HG02759 (cell line): Measurements from ENCODE around the gene MTIF2.
A peak's percentile ranks its signal among the peaks of the same experiment; 100 is the strongest.
"Not testable (repeated sequence)": the region's sequence is repeated elsewhere in the genome, so short reads cannot be mapped to it uniquely, and the experiment has no call there.

Source experiments
- ATAC-seq: cut with Tn5 transposase; IDR thresholded peaks from one replicate; pipeline ENCODE4 v1.9.1; 2021; ENCODE audit warnings: mild to moderate bottlenecking, moderate library complexity; ENCODE audit not compliant: unreplicated experiment

Gene MTIF2, protein sequence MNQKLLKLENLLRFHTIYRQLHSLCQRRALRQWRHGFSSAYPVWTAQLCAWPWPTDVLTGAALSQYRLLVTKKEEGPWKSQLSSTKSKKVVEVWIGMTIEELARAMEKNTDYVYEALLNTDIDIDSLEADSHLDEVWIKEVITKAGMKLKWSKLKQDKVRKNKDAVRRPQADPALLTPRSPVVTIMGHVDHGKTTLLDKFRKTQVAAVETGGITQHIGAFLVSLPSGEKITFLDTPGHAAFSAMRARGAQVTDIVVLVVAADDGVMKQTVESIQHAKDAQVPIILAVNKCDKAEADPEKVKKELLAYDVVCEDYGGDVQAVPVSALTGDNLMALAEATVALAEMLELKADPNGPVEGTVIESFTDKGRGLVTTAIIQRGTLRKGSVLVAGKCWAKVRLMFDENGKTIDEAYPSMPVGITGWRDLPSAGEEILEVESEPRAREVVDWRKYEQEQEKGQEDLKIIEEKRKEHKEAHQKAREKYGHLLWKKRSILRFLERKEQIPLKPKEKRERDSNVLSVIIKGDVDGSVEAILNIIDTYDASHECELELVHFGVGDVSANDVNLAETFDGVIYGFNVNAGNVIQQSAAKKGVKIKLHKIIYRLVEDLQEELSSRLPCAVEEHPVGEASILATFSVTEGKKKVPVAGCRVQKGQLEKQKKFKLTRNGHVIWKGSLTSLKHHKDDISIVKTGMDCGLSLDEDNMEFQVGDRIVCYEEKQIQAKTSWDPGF

DNA sequence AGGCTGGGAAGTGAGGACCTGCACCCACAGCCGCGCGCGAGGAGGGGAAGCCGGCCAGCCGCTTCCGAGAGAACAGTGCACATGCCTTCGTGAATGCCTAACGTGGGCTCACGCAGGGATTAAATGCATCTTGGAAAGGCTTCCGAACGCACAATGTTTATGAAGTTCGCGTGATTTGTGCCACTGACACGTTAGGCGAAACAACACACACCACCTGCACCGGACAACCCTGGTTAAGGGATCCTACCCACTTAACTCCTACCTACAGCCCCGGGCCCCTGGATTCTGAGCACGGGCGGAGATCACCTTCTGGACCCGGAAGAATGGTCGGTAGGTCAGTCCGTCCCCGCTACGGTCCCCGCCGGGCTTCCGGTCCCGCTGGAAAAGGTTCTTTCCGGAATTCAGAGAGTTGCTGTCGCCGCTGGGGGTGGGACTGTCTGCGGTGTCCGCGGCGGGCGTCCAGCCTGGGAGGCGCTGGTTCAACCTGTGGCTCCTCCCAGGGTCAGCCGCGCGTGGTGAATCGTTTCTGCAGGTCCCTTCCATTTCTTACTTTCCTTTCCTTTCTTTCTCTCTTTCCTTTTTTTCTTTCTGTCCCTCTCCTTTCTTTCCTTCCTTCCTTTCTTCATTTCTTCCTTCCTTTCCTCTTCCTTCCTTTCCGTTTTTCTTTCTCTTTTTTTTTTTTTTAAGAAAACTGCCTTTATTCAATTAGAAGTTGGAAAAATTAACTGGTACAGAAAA, at the start of gene MTIF2:
Gene MTIF2 (minus strand): TSS at position 325 of the 738 bp plus-strand sequence. CDS start 5,373 bp downstream, outside the sequence.
- peak; percentile 97 for ATAC-seq

DNA sequence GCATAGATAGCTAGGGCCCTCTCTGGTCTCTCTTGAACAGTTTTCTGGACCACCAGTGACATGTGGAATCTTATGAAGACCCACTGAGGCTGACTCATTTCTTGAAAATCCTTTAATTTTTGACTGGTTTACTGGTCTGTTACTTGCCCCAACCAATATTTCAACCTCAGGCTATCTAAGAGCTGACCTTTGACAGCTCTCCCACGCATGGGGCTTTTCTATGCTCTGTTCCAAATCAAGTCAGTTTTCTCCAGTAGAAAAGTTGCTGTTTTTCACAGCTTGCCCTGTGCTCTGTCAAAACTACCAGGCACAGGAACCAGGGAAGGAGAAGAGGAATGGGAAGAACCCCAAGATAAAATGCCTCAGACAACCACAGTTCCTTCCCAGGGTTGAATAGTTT, 46.0 kb upstream of the MTIF2 start:
- peak; percentile 34 for ATAC-seq

DNA sequence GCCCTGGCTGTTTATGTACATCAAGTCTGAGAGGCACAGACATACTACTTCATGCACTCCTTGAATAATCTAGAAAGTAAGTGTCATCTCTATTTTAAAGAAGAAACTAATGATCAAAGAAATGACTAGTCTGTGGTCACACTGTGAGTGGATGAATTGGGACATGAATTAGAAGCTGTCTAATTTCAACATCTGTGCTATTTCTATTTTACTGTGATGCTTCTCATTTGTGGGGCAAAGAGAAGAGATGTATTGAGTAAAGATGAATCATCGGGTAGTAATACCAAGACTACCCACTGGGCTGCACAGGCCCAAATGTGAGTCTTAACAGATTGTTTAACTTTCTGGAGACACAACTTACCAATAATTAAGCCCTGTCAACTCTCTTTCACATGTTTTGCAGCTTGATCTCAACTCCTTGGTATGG, 42.4 kb upstream of the MTIF2 start:
- peak; percentile 93 for ATAC-seq

DNA sequence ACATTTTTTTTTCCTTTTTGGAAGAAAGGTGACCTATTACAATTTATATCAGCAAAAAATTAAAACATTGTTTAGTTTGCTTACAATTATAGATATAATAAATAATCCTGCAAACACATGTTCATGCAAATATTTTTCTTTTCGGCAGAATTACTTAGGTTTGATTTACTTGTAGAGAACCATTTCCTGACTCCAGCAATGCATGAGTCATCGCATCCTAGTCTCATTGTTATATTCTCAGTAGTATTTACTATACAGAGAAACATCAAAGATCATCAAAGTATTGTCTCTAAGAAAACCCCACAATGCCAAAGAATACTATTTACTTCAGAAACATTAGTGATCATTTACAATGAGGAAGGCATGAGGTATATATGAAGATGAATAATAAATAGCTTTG, 40.4 kb upstream of the MTIF2 start:
- no peak for ATAC-seq

DNA sequence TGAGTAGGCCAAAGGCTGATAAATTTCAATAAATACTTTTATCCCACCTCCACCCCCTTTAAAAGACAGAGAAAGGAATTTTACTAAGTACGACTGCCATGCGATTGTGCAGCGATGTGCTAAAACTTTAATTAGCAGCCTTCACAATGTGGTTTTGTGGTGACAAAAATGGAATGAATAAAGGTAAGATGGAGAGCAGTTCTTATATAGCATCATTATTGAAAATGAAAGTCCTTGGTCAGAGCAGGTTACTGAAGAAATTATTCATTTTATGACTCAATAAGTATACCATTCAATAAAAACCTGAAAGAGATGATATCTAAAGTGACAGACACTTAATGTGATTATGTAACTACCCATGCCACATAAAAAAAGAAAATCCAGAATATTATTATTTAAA, 33.2 kb upstream of the MTIF2 start:
- peak; percentile 84 for ATAC-seq

DNA sequence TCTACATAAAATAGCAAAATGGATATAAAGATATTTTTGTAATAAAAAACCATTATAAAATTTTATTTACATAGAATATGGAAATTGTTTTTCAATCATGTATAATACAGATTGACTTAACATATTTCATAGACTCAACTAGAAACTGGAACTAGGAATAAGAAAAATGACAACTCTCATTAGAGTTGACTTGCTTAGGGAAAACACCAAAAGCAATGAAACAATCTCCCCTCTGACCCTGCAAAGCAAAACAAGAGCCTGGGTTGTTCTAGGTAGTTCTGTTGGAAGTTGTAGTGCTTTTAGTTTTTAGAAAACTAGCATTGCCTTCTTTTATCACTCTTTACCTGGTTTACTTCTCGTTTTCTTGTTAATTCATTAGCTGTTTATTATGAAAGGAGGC, 32.2 kb upstream of the MTIF2 start:
- peak; percentile 32 for ATAC-seq

DNA sequence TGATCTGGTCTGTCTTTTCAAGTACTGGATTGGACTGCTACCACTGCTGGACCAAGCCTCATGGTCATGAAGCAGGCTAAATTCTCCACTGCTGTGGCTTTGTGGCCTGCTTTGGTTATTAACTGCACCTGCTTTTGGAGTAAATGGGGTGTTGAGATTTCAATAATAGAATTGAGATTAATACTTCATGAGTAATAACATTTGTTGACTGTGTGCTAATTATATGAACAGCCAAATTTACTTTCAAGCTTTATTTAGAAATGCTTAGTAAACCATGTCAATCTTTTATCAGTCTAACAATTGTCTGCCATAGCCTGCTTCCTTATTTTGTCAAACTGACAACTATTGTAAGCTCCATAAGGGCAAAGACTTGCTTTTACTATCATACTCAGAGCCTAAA, 27.4 kb upstream of the MTIF2 start:
- ATAC-seq = peak; percentile 73

DNA sequence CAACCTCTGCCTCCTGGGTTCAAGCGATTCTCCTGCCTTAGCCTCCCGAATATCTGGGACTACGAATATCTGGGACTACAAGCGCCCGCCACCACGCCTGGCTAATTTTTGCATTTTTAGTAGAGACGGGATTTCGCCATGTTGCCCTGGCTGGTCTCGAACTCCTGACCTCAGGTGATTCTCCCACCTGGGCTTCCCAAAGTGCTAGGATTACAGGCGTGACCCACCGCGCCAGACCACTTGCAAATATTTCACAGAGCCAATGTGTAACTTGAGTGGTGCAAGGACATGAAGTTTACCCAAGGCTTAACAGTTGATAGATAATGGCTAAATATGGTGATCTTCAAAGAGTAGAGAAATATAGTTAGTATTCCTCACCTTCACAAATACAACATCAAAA, 14.1 kb upstream of the MTIF2 start:
- no peak for ATAC-seq

DNA sequence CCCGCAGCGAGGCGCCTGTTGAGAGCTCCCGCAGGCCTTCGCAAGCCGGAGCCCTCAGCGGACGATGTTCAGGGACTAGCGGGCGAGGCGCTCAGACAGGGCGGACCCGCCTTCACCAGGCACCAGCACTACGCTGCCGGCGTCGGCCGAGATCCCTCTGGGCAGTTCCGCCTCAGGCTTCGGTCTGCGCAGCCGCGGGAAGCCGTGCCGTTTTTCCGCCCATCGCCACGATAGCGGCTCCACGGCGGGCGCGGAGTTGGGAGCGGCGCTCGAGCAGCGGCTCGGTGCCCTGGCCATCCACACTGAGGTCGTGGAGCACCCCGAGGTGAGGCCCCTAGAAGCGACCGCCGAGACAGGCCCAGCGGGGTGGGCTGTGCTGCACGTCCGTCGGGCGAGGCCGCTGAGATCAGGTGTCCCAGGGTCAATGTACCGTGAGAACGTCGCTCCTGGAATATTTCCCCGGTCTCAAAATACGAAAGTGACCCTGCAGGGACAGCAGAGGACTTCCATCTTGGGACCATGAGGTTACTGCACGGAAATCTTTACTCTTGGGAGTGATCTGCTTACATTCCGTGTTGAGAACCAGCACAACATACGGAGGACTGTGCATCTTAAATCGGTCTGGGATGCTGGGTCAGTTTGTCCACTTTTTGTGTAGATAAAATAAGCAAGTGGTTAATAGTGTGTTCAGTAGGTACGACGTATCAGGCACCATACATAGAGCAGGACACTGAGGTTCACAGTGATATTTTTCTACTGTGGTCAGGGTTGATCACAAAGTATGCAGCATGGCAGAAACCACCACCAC, 13.3 kb upstream of the MTIF2 start:
- ATAC-seq = peak; percentile 98

DNA sequence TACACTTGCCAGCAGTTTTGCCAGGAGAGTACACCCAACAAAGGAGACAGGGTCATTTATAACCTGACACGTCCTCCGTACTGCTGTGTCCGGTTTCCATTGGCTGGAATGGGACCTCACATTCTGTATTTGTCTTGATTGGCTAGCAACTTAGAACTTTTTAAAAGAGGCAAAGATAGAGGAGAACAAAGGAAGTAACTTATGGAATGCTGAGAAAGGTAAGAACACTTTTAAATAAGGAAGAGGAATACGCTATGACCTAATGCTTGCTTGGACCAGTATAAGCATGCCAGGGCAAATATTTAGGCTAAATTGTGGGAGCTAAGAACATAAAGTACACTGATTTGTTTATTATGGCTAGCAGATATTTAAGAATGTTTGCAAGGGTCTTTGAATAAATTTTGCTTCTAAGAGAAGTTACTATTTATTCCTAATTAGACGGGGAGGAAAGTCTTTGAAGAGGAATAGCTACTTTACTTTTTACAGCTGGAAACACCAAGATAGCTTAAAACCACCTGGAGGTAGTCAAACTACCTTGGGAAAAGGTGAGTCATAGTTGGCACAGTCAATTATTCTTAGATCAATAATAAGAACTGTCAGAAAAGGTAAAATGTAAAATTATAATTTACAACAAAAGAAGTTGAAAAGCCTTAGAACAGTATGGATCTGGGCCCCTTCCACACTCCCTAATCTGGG, 12.0 kb upstream of the MTIF2 start:
- ATAC-seq = not testable (repeated sequence)

DNA sequence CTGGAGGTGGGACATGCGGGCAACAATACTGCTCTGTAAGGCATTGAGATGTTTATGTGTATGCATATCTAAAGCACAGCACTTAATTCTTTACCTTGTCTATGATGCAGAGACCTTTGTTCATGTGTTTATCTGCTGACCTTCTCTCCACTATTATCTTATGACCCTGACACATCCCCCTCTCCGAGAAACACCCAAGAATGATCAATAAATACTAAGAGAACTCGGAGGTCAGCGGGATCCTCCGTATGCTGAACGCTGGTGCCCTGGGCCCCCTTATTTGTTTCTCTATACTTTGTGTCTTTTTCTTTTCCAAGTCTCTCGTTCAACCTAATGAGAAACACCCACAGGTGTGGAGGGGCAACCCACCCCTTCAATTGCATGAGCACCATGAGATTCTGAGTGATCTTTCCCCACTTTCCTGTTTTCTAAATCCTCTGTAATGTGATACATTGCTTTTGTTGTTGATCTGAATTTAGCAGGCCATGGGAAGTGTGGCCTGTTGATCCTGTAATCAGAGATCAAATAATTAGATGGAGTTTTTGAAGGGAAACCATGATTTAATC, 10.9 kb upstream of the MTIF2 start:
- ATAC-seq = not testable (repeated sequence)

DNA sequence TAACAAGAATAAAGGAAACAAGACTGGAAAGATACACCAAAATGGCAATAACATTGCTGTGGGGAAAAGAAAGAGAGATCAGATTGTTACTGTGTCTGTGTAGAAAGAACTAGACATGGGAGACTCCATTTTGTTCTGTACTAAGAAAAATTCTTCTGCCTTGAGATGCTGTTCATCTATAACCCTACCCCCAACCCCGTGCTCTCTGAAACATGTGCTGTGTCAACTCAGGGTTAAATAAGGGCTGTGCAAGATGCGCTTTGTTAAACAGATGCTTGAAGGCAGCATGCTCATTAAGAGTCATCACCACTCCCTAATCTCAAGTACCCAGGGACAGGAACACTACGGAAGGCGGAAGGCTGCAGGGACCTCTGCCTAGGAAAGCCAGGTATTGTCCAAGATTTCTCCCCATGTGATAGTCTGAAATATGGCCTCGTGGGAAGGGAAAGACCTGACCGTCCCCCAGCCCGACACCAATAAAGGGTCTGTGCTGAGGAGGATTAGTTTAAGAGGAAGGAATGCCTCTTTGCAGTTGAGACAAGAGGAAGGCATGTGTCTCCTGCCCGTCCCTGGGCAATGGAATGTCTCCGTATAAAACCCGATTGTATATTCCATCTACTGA, 10.3 kb upstream of the MTIF2 start:
- not testable (repeated sequence) for ATAC-seq

DNA sequence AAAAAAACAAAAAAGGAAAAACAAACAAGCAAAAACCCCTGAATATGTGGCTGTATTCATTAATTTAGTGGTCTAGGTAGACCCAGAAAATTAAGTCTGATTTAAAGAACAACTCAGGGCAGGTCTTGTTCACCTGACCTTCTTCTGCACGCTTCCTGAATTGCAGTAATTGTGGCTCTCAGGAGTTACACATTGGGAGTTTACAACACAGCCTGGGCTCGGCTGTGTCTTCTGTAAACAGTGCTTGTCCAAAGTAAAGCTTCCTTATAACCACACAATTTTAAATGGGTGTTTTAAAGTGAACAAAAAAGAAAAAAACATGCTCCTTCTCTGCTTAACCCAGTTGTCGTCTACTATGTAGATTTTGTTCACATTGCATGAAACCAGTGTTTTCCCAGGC, 8.3 kb upstream of the MTIF2 start:
- ATAC-seq = no peak

DNA sequence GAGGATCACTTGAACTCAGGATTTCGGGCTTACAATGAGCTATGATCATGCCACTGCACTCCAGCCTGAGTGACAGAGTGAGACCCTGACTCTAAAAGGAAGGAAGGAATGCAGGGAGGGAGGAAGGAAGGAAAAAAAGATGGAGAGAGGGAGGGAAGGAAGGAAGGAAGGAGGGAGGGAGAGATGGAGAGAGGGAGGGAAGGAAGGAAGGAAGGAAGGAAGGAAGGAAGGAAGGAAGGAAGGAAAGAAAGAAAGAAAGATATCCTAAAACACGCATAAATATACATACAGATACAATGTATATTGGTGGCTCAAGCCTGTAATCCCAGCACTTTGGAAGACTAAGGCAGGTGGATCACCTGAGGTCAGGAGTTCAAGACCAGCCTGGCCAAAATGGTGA, 5.3 kb upstream of the MTIF2 start:
- not testable (repeated sequence) for ATAC-seq

DNA sequence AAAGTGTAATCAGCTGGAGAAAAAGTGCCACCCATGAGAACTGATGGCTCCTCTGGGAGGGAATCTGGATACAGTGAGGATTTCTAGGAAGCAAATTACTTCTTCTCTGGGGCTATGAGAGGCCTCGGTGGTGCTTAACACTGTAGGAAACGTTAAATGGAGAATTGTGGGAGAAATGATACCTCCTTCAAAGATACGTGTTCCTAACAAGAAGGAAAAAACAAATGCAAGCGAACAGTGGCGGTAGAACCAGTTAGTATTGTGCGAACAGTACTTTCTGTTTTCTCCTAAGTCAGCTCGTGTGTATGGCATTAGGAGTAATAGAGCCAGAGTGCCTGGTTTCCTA, 587 bp upstream of the MTIF2 start:
- no peak for ATAC-seq

DNA sequence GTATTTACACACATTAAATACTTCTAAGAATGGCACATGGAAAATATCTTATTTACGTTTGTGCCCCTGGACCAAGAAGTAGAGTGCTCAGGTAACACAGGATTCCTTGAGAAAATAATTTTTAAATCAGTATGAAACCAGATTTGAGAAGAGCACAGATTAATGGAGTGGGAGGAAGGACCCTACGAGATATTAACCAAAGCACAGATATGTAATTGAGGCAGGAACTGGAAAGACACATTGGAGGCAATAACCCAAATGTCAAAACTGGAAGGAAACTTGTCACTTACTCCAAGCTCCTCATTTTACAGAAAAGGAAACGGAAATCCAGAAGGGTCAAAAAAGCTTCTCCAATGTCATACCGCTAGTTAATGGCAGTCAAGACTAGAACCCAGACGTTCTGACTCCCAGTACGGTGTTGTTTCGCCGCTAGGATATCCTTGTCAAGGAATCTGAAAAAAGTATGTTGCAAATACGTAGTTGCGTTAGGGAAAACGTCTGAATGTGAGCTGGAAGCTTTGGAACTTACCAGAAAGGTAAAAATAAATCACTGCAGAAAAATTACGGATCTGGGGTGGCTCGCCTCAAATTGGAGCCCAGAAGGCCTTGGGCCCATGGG, 634 bp downstream of the MTIF2 start:
- ATAC-seq = no peak

DNA sequence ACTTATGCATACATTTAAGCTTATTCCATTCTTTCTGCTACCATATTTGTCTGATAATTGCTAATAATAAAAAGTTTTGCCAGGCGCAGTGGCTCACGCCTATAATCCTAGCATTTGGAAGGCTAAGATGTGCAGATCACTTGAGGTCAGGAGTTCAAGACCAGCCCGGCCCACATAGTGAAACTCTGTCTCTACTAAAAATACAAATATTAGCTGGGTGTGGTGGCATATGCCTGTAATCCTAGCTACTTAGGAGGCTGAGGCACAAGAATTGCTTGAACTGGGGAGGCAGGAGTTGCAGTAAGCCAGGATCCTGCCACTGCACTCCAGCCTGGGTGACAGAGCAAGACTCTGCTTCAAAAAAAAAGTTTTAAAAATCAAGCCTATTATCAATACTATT, 9.4 kb downstream of the MTIF2 start:
- ATAC-seq = not testable (repeated sequence)

DNA sequence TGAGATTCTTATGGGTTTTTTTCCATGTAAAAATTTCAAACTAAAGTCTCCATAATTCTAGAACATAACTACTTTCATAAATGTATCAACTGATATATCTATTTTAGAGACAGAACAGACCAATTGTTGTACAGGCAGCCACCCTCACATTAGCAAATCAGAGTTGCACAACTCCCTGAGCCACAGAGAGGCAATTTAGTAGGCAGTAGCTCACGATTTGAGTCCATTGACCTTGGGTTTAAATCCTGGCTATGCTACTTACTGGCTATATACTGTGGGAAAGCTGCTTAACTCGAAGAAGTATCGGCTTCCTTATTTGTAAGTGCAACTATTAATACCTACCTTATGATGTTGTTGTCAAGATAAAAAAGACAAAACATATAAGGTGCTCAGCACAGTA, 16.2 kb downstream of the MTIF2 start:
- ATAC-seq = no peak

DNA sequence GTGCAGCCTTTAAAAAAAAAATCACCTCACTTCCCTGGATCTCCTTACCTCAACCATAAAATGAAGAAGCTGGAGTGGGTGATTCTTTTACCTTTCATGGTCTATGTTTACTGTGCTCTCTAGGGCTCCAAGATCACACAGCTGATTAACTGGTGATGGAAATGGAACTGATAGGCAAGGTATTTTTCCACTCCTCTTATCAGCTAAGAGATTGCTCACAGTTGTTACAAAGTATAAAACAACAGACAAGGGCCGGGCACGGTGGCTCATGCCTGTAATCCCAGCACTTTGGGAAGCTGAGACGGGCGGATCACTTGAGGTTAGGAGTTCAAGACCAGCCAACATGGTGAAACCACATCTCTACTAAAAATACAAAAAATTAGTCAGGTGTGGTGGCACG, 22.0 kb downstream of the MTIF2 start:
- no peak for ATAC-seq
